Stomach smooth muscle (tissue), 2 donors: ENCODE data around the gene AMTN.
"Not testable (repeated sequence)": the region's sequence is repeated elsewhere in the genome, so short reads cannot be mapped to it uniquely, and the experiment has no call there.

ENCODE experiments used
- H3K27ac ChIP-seq: one replicate; pipeline ENCODE4 v1.7.0; 2013; ENCODE audit warnings: mild to moderate bottlenecking, low read length, inconsistent platforms
- H3K27me3 ChIP-seq, 2 donors: one replicate each; pipeline ENCODE4 v1.7.0; 2013; ENCODE audit warnings: low read length in 2 of 2; ENCODE audit not compliant: insufficient read depth in 2 of 2, control insufficient read depth in 1 of 2
- H3K36me3 ChIP-seq, 2 donors: one replicate each; pipeline ENCODE4 v1.7.0; 2013; ENCODE audit warnings: low read length in 2 of 2; ENCODE audit not compliant: control insufficient read depth in 2 of 2, insufficient read depth in 2 of 2
- H3K4me1 ChIP-seq: one replicate; pipeline ENCODE4 v1.7.0; 2013; ENCODE audit warnings: low read length; ENCODE audit not compliant: control insufficient read depth, insufficient read depth
- H3K4me3 ChIP-seq, 2 donors: one replicate each; pipeline ENCODE4 v1.7.0; 2013; ENCODE audit warnings: low read length in 2 of 2
- H3K9ac ChIP-seq, 2 donors: one replicate each; pipeline ENCODE4 v1.7.0; 2013; ENCODE audit warnings: low read length in 2 of 2, mild to moderate bottlenecking in 1 of 2
- H3K9me3 ChIP-seq, 2 donors: one replicate each; pipeline ENCODE4 v1.7.0; 2013; ENCODE audit warnings: low read length in 2 of 2; ENCODE audit not compliant: control insufficient read depth in 2 of 2
- donor health status: healthy.
- donor health status: Pancreatic carcinoma.

AMTN gene, protein sequence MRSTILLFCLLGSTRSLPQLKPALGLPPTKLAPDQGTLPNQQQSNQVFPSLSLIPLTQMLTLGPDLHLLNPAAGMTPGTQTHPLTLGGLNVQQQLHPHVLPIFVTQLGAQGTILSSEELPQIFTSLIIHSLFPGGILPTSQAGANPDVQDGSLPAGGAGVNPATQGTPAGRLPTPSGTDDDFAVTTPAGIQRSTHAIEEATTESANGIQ

GRCh38 chr4:70518269-70518668 is at the start of gene AMTN:
Gene AMTN, plus strand, starts transcription at chr4:70518569. Its CDS starts 209 bp downstream, at chr4:70518778.
- Histone ChIP-seq H3K4me3 (no peak within 1 kb of the TSS), H3K27me3 (no peaks in the 10 kb centered on the region), H3K4me1 (no peaks in the 10 kb centered on the region), H3K27ac (no peak within 1 kb of the TSS), H3K36me3 (no peaks in the 10 kb centered on the region), H3K9me3 (no peaks in the 10 kb centered on the region), H3K9ac (no peak within 1 kb of the TSS)

DNA sequence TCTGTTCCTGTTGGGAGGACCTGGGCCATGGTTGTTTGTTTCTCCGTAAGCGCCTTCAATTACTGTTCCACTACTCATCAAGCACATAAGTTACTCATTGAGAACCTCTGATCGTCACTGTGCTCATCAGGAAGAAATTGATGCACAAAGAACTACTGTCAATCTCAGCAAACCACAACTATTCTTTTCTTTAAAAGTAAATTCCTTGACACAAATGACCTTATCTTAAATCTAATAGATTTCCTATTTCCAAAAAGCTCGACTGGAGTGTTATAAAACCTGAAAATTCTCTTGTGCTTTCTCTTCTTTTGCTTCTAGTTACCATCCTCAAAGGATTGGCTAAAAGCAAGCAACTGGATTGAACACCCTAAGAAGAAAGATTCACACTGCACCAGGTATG is 46.5 kb upstream of the AMTN start, which contains the start of gene MUC7:
Gene MUC7, plus strand, starts transcription at position 301 of the 400 bp plus-strand sequence. CDS start 1,825 bp downstream, outside the sequence.
- H3K4me3 ChIP-seq = no peak within 1 kb of the TSS
- H3K27ac ChIP-seq = no peak within 1 kb of the TSS
- no peaks in the 10 kb centered on the region for H3K4me1 ChIP-seq
- H3K9ac ChIP-seq = no peak within 1 kb of the TSS
- no peaks in the 10 kb centered on the region for H3K36me3 ChIP-seq
- H3K9me3 ChIP-seq = no peaks in the 10 kb centered on the region
- H3K27me3 ChIP-seq = no peaks in the 10 kb centered on the region

- Histone ChIP-seq H3K27ac (no peak overlapping the region), H3K4me1 (no peaks in the 10 kb centered on the region), H3K27me3 (no peaks in the 10 kb centered on the region), H3K36me3 (no peaks in the 10 kb centered on the region), H3K9me3 (no peaks in the 10 kb centered on the region), H3K9ac (no peak overlapping the region), H3K4me3 (no peak overlapping the region)
These were observed 44.7 kb upstream of the AMTN start for GRCh38 chr4:70473679-70474078.

DNA sequence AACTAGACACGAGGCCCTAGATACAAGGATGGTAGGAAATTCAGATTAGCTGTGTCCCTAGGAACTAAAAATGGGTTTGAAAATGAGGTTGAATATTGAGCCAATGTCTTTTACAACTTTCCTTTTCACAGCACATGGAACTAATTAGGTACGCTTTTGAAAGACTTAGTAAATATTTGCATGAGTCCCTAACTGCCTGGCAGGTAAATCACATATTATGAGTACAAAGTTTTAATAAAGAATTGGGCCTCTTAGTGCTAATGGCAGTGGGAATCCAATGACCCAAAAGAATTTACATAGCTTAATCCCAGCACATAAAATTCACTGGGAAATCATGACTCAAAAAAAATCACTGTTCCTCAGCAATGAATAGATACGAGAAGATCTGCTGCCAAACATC is 29.6 kb upstream of the AMTN start:
- H3K27me3 ChIP-seq = no peaks in the 10 kb centered on the region
- no peaks in the 10 kb centered on the region for H3K9me3 ChIP-seq
- H3K4me1 ChIP-seq = no peaks in the 10 kb centered on the region
- no peaks in the 10 kb centered on the region for H3K36me3 ChIP-seq
- H3K4me3 ChIP-seq = no peak overlapping the region
- no peak overlapping the region for H3K27ac ChIP-seq
- H3K9ac ChIP-seq = no peak overlapping the region

GRCh38 chr4:70496231-70496630 is 22.1 kb upstream of the AMTN start:
- Histone ChIP-seq H3K27me3 (no peaks in the 10 kb centered on the region), H3K4me3 (no peak overlapping the region), H3K36me3 (no peaks in the 10 kb centered on the region), H3K4me1 (no peaks in the 10 kb centered on the region), H3K27ac (no peak overlapping the region), H3K9me3 (no peaks in the 10 kb centered on the region), H3K9ac (no peak overlapping the region)

DNA sequence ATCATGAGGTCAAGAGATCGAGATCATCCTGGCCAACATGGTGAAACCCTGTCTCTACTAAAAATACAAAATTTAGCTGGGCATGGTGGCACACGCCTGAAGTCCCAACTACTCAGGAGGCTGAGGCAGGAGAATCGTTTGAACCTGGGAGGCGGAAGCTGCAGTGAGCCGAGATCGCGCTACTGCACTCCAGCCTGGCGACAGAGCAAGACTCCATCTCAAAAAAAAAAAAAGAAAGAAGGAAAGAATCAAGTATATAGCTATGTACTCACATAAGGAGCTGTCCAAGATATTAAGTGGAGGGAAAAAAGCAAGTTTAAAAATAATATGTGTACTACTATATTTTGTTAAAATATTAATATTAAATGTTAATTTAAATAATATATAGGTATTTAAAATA is 16.5 kb upstream of the AMTN start:
- not testable (repeated sequence) for H3K27ac ChIP-seq, H3K36me3 ChIP-seq, H3K4me1 ChIP-seq, H3K4me3 ChIP-seq, H3K9ac ChIP-seq, H3K27me3 ChIP-seq, H3K9me3 ChIP-seq

- Histone ChIP-seq H3K27ac (no peak overlapping the region), H3K4me1 (no peaks in the 10 kb centered on the region), H3K9me3 (no peaks in the 10 kb centered on the region), H3K4me3 (no peak overlapping the region), H3K9ac (no peak overlapping the region), H3K27me3 (no peaks in the 10 kb centered on the region), H3K36me3 (no peaks in the 10 kb centered on the region)
These were observed 13.6 kb upstream of the AMTN start for GRCh38 chr4:70504733-70505132.

GRCh38 chr4:70505151-70505748 is 13.1 kb upstream of the AMTN start:
- Histone ChIP-seq H3K9ac (no peak overlapping the region), H3K27ac (no peak overlapping the region), H3K4me3 (no peak overlapping the region), H3K9me3 (no peaks in the 10 kb centered on the region), H3K36me3 (no peaks in the 10 kb centered on the region), H3K27me3 (no peaks in the 10 kb centered on the region), H3K4me1 (no peaks in the 10 kb centered on the region)

- Histone ChIP-seq H3K9me3 (no peaks in the 10 kb centered on the region), H3K27ac (no peak overlapping the region), H3K4me3 (no peak overlapping the region), H3K4me1 (no peaks in the 10 kb centered on the region), H3K36me3 (no peaks in the 10 kb centered on the region), H3K9ac (no peak overlapping the region), H3K27me3 (no peaks in the 10 kb centered on the region)
These were observed 9.6 kb upstream of the AMTN start for GRCh38 chr4:70508801-70509200.

GRCh38 chr4:70511365-70511764 is 7.0 kb upstream of the AMTN start:
- H3K4me3 ChIP-seq = no peak overlapping the region
- no peak overlapping the region for H3K27ac ChIP-seq
- H3K9me3 ChIP-seq = no peaks in the 10 kb centered on the region
- H3K4me1 ChIP-seq = no peaks in the 10 kb centered on the region
- H3K27me3 ChIP-seq = no peaks in the 10 kb centered on the region
- no peaks in the 10 kb centered on the region for H3K36me3 ChIP-seq
- no peak overlapping the region for H3K9ac ChIP-seq
